Endothelial cell (in vitro differentiated cells): ENCODE measurements around the gene OTULINL. TPM values are rescaled to one million over a fixed set of nuclear protein-coding genes. Genes with fewer than 3 reads are reported as not detected.

ENCODE experiments used
- DNase-seq: peaks from one replicate; pipeline ENCODE4 v3.0.0; 2021; ENCODE audit warnings: low spot score
- H3K27ac Mint-ChIP-seq: one replicate; pipeline ENCODE4 v1.8.0; 2021; ENCODE audit warnings: mixed read lengths, inconsistent platforms; ENCODE audit not compliant: unreplicated experiment
- H3K27me3 Mint-ChIP-seq: one replicate; pipeline ENCODE4 v1.8.0; 2021; ENCODE audit warnings: mild to moderate bottlenecking, moderate library complexity, mixed read lengths, inconsistent platforms; ENCODE audit not compliant: unreplicated experiment
- H3K36me3 Mint-ChIP-seq: one replicate; pipeline ENCODE4 v1.8.0; 2021; ENCODE audit warnings: mild to moderate bottlenecking, low read depth, mixed read lengths, inconsistent platforms; ENCODE audit not compliant: unreplicated experiment
- H3K4me1 Mint-ChIP-seq: one replicate; pipeline ENCODE4 v1.8.0; 2021; ENCODE audit warnings: mild to moderate bottlenecking, mixed read lengths, inconsistent platforms; ENCODE audit not compliant: unreplicated experiment
- H3K4me3 Mint-ChIP-seq: one replicate; pipeline ENCODE4 v1.8.0; 2021; ENCODE audit warnings: mild to moderate bottlenecking, mixed read lengths, inconsistent platforms; ENCODE audit not compliant: unreplicated experiment
- H3K9me3 Mint-ChIP-seq: one replicate; pipeline ENCODE4 v1.8.0; 2021; ENCODE audit warnings: mixed read lengths, inconsistent platforms; ENCODE audit not compliant: unreplicated experiment
- total RNA-seq: library from RNA; stranded (reverse); fragmentation: NEBNext Ultra II Directional; extraction: Animal tissue kit (Norgen Biotek cat#: 25700); gene quantifications from one replicate; pipeline ENCODE4 v1.2.1, GENCODE V29; 2021; ENCODE audit not compliant: unreplicated experiment
- TF ChIP-seq, protein P1 (sequence below): fragments of 200-600 bp; sonication (generic); IDR thresholded peaks from one replicate; pipeline ENCODE4 v1.5.0; 2021; ENCODE audit warnings: antibody characterized with exemption; ENCODE audit not compliant: unreplicated experiment

OTULINL gene
- total RNA-seq, 1 donor from 2014 or later: 5.8 TPM

DNA sequence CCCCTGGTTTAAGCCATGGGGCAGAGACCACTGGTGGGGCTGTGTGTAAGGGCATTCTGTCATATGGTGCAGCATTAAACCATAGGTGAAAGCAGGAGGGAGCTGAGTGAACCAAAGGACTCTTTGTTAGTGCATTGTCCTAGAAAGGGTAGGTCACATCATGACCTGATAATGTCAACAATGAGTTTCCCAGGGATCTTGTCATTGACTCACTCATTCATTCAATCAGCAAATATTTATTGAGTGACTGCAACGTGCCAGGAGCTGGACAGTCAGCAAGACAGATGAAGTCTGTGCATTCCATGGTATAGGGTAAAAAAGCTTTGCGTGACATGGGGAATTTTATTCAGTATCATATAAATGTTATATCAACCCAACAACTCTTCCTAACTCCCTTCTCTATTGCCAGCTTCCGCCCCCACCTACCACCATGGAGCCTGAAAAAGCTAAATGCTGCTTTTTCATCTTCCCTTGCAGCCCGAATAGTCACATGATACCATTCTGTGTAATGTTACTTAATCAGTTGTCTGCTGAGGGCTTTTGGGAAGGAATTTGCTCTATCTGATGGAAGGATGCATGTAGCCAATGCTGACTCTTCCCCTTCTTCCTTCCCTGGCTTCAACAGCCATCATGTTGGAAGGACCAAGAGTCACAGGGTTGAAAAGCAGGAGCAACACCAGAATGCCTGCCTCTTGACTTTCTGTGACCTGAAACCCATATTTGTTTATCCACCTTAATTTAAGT, 11.5 kb upstream of the OTULINL start:
- H3K27me3 Mint-ChIP-seq: no peaks in the 10 kb centered on the region
- no peaks in the 10 kb centered on the region for H3K36me3 Mint-ChIP-seq
- DNase-seq: no peak
- TF ChIP-seq, protein P1, sequence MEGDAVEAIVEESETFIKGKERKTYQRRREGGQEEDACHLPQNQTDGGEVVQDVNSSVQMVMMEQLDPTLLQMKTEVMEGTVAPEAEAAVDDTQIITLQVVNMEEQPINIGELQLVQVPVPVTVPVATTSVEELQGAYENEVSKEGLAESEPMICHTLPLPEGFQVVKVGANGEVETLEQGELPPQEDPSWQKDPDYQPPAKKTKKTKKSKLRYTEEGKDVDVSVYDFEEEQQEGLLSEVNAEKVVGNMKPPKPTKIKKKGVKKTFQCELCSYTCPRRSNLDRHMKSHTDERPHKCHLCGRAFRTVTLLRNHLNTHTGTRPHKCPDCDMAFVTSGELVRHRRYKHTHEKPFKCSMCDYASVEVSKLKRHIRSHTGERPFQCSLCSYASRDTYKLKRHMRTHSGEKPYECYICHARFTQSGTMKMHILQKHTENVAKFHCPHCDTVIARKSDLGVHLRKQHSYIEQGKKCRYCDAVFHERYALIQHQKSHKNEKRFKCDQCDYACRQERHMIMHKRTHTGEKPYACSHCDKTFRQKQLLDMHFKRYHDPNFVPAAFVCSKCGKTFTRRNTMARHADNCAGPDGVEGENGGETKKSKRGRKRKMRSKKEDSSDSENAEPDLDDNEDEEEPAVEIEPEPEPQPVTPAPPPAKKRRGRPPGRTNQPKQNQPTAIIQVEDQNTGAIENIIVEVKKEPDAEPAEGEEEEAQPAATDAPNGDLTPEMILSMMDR: no peak
- H3K9me3 Mint-ChIP-seq: no peaks in the 10 kb centered on the region
- H3K4me3 Mint-ChIP-seq: no peak overlapping the region
- H3K27ac Mint-ChIP-seq: no peak overlapping the region
- no peaks in the 10 kb centered on the region for H3K4me1 Mint-ChIP-seq

DNA sequence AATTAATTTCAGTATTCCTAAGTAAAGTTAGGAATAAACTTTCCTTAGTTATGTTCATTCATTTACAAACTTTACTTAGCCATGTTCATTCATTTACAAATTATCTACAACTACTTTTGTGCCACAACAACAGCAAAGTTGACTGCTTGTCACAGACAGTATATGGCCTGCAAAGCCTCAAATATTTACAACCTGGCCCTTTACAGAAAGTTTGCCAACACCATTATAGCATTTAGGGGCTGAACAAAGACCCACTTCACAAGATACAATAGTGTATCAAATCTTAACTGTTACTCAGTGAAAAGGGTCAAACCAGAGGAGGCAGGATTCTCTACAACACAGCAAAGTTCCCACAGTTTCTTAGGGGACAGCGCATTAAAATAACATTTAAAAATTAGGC, 9.7 kb upstream of the OTULINL start:
- TF ChIP-seq, protein P1: no peak
- H3K9me3 Mint-ChIP-seq: no peaks in the 10 kb centered on the region
- no peak overlapping the region for H3K27ac Mint-ChIP-seq
- H3K36me3 Mint-ChIP-seq: no peaks in the 10 kb centered on the region
- no peak for DNase-seq
- no peaks in the 10 kb centered on the region for H3K27me3 Mint-ChIP-seq
- no peak overlapping the region for H3K4me3 Mint-ChIP-seq
- no peaks in the 10 kb centered on the region for H3K4me1 Mint-ChIP-seq

DNA sequence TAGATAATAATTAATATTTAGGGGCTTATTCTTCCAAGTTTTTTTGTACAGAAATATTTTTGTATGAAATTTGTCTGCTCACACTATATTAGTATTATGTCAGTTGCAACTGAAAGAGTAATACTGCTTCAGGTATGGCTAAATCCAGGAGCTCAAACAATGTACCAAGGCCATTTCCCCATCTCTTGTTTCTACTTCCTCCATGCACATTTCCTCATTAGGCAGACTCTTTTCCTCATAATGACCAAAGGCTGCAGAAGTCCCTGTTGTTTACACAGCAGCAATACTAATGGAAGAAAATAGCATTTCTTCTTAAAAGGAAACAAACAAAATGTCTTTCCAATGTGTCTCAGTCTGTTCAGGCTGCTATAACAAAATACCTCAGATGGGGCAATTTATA, 9.2 kb upstream of the OTULINL start:
- TF ChIP-seq, protein P1: no peak
- H3K9me3 Mint-ChIP-seq: no peaks in the 10 kb centered on the region
- DNase-seq: no peak
- H3K4me3 Mint-ChIP-seq: no peak overlapping the region
- no peaks in the 10 kb centered on the region for H3K4me1 Mint-ChIP-seq
- H3K27ac Mint-ChIP-seq: no peak overlapping the region
- no peaks in the 10 kb centered on the region for H3K27me3 Mint-ChIP-seq
- H3K36me3 Mint-ChIP-seq: no peaks in the 10 kb centered on the region

DNA sequence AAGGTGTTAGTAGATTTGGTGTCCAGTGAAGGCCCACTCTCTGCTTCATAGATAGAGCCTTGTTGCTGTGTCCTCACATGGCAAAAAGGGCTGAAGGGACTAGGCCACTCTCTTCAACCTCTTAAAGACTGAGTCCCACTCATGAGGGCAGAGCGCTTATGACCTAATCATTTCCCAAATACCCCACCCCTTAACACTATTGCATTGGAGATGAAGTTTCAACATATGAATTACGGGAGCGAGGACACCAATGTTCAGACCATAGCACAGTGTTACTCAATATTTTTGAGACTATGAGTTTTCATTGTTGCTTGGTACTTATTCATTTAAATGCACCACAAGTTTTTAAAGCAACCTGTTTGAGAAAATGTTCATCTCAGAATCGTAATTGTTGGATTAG, 8.8 kb upstream of the OTULINL start:
- TF ChIP-seq, protein P1: no peak
- Mint-ChIP-seq H3K36me3 (no peaks in the 10 kb centered on the region), H3K27me3 (no peaks in the 10 kb centered on the region), H3K27ac (no peak overlapping the region), H3K4me1 (no peaks in the 10 kb centered on the region), H3K9me3 (no peaks in the 10 kb centered on the region), H3K4me3 (no peak overlapping the region)
- no peak for DNase-seq

DNA sequence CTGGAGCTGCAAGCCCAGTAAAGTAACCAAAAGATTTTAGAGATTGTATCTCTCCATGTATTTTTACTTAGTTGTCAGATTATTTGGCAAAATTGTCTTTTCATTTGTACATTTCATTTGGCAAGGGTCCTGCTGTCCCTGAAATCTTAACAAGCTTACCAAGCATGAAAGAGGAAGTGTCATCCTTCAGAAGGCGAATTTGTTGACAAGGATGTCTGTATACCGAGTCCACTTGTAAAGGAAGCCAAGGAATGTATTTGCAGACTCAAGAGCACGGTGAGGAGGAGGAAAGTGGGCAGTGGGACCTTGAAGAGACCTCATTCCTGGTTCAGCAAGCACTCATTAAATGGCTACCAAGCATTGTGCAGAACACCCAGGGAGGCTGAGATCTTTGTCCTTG, 7.5 kb upstream of the OTULINL start:
- no peak for DNase-seq
- no peaks in the 10 kb centered on the region for H3K36me3 Mint-ChIP-seq
- H3K27me3 Mint-ChIP-seq: no peaks in the 10 kb centered on the region
- TF ChIP-seq, protein P1: no peak
- no peaks in the 10 kb centered on the region for H3K9me3 Mint-ChIP-seq
- no peak overlapping the region for H3K27ac Mint-ChIP-seq
- no peak overlapping the region for H3K4me3 Mint-ChIP-seq
- no peaks in the 10 kb centered on the region for H3K4me1 Mint-ChIP-seq
